VCaP (cell line): ENCODE results near the gene PRKG1.

Source experiments
- H3K27ac ChIP-seq: fragments of 450-650 bp; 2 replicates; pipeline ENCODE4 v1.5.1; 2017
- TF ChIP-seq, protein P1 (sequence below): fragments of 450-650 bp; conservative IDR thresholded peaks from 2 replicates; pipeline ENCODE4 v1.5.1; 2017; ENCODE audit warnings: mild to moderate bottlenecking, moderate library complexity

The PRKG1 gene

DNA sequence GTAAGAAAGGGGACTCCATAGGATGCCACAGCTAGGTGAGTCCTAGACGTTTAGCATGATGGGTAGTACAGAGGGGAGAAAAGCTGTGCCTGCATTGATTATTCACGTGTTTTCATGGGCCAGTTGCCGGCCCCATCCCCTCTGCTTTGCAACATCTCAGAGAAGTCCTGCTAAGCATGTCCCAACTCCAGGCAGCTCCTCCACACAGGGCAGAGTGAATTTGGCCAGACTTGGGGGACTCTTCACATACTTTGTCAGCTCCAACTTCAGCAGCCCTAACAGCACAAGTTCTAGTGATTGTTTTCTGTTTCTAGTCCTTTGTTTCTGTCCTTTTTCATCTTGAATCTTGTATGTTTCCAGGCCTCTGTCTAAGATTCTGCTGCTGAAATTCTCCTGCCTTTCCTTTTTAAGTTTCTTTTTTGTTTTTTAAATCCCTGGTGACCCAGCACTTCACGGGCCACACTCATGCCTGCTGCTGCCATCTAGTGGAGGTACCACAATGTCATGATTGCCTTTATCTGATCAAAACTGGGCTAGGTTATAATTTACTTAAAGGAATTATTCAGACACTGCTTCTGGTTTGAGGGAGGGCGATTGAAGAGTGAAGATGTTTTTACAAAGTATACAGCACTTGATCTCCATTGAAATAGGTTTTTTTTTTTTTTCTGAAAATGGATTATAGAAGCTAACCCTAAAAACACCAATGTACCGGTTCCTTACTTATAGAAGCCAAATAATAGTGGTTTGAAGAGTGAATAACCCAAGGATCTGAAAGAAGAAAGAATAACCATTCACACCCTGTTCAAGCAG is 348.2 kb downstream of the PRKG1 start:
- no peak overlapping the region for H3K27ac ChIP-seq
- TF ChIP-seq, protein P1, sequence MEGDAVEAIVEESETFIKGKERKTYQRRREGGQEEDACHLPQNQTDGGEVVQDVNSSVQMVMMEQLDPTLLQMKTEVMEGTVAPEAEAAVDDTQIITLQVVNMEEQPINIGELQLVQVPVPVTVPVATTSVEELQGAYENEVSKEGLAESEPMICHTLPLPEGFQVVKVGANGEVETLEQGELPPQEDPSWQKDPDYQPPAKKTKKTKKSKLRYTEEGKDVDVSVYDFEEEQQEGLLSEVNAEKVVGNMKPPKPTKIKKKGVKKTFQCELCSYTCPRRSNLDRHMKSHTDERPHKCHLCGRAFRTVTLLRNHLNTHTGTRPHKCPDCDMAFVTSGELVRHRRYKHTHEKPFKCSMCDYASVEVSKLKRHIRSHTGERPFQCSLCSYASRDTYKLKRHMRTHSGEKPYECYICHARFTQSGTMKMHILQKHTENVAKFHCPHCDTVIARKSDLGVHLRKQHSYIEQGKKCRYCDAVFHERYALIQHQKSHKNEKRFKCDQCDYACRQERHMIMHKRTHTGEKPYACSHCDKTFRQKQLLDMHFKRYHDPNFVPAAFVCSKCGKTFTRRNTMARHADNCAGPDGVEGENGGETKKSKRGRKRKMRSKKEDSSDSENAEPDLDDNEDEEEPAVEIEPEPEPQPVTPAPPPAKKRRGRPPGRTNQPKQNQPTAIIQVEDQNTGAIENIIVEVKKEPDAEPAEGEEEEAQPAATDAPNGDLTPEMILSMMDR = peak; percentile 85

DNA sequence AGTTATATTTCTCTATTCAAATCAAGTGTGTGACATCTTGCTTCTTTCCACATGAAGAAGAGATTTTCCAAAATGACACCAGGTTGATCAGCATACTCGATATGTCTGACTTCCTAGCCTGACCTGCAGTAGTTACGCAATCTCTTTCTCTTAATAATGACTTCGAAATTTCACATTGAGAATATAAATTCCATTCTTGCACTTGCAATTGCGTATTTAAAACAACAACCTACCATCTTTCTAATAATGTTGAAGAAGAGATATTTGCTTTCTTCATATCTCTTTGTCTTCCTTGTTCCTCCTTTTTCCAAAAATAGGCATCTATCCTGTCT is 348.8 kb downstream of the PRKG1 start:
- TF ChIP-seq, protein P1 = no peak
- H3K27ac ChIP-seq = no peak overlapping the region

DNA sequence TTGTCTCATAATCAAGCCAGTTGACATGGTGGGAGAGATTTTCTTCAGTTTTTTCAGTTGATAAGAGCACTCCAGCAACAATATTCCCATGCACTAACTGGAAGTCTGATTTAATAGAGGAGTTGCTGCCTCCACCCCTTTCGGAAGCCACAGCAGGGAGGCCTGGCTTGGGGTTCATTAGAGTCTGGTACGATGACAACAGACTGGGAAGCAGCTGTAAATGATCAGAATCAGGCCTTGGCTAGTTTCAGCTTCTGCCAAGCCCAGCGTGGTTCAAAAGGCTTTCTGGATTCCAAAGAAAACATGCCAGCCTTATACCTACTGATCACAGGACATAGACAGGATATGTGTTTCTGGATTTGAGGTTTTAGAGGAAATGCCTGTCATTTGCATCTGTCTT is 351.1 kb downstream of the PRKG1 start:
- TF ChIP-seq, protein P1 = no peak
- no peak overlapping the region for H3K27ac ChIP-seq

GRCh38 chr10:51427758-51428157 is 353.5 kb downstream of the PRKG1 start:
- TF ChIP-seq, protein P1 = no peak
- no peak overlapping the region for H3K27ac ChIP-seq

DNA sequence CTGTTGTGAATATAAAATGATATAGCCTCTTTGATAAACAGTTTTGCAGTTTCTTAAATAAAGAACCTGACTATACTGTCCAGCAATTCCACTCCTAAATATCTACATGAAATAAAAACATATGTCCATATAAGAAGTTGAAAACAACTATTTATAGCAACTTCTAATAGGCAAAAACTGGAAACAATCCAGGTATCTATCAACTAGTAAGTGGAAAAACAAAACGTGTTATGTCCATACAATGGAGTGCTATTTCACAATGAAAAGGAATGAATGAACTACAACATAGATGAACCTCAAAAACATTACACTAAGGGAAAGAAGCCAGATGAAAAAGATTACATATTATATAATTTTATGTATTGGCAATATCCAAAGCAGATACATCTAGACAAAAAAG is 356.2 kb downstream of the PRKG1 start:
- no peak overlapping the region for H3K27ac ChIP-seq
- TF ChIP-seq, protein P1 = no peak

DNA sequence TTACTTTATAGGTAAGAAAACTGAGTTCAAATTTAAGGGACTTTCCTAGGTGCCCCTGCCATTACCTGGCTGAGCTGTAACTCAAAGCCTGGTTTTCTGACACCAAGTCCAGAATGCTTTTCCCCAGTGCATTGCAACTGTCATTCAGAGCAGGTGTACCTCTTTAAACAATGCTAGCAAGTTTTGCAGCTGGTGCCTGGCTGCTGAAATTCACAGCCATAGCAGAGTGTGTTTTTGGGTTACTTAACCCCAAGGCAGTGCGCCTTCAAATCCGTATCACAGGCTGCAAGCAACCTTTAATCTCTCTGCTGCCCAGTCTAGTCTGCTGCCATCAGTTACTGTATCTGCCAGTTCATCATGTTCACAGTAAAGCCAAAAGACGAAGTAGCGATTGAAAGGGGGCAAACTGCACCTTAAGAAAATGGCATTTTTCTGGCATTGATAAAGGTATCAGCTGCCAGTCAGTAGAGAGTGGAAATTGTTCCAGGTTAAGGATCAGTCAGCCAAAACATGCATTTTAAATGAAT is 359.7 kb downstream of the PRKG1 start:
- TF ChIP-seq, protein P1 = no peak

GRCh38 chr10:51436805-51437204 is 362.5 kb downstream of the PRKG1 start:
- H3K27ac ChIP-seq = no peak overlapping the region
- TF ChIP-seq, protein P1 = no peak

More for the DNA sequence above, 359.7 kb downstream of the PRKG1 start:
- no peak overlapping the region for H3K27ac ChIP-seq
